GM19467 (cell line): Measurements from ENCODE around the gene HSD17B3.
"Not testable (repeated sequence)": the region's sequence is repeated elsewhere in the genome, so short reads cannot be mapped to it uniquely, and the experiment has no call there.

Experiments
- ATAC-seq: cut with Tn5 transposase; IDR thresholded peaks from one replicate; pipeline ENCODE4 v1.9.1; 2021; ENCODE audit warnings: mild to moderate bottlenecking, moderate library complexity; ENCODE audit not compliant: unreplicated experiment

Gene HSD17B3

DNA sequence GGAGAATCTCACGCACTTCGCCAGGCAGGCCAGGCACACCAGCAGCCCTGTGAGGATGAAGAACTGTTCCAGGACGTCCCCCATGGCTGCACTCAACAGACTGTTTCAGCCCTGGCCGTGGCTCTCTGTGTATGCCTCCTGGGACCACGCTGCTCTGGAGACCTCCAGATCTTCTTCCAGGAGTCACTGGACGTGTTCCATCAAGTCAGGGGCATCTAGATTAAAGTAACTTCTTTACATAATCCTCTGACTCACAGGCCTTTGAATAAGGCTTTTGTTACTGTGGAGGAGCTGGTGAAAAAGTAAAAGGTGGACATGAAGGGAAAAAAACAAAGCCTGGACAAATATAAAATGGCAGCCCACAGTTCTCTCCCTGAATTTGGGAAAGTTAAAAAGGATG, at the start of gene HSD17B3:
Gene HSD17B3, minus strand, starts transcription at position 156 of the 400 bp plus-strand sequence. Its CDS starts 72 bp downstream, at position 84.
- no peak for ATAC-seq

DNA sequence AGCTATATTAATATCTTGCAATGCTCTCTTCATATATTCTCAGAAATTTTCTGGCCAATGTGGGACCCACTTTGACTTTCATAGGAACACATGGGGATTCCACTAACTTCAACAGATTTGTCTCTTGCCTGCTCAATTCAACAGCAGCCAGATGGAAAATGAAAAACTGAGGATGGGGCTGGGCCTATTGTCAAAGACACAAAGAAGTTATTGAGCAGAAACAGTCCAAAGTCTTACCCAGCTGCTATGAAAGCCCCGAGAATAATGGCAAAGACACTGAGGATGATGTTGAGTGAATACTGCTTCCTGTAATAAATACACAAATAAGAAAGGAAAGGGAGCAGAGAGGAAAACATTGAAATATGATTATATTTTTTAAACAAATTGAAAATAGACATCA, 48.9 kb upstream of the HSD17B3 start:
- no peak for ATAC-seq

DNA sequence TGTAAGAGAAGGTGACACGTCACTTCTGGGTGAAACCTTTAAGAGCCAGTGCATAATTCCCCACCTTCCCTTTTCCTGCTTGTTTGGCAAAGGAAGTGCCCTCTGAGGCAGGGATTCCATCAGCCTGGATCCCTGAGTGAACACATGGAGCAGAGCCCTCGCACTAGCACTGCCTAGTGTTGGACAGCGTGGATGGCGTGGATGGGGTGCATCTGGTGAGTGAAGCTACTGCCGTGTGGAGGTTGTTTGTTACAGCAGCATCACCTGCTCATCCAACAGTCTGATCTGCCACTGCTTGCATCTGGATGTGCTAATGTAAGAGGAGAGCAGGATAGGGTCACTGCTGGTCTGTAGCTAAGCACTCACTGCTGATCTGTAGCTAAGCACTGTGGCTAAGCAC, 46.3 kb upstream of the HSD17B3 start:
- no peak for ATAC-seq

DNA sequence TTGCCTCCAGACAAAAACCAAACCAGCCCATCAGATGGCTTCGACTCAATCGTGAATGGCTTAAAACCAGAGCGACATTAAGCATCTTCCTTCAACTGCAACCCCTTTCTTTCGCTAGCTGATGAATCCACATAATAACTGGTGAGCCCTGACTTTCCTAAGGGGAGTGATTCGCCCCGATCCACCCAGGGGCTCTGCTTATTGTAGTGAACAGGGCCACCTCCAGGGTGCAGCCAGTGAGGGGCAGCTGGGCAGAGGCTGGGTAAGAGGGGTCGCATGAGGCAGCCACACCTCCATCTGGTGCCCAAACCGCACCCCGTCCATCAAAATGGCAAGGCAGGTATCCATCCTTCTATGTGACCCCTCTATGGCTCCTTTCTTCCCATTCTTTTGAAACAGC, 43.6 kb upstream of the HSD17B3 start:
- ATAC-seq = no peak

DNA sequence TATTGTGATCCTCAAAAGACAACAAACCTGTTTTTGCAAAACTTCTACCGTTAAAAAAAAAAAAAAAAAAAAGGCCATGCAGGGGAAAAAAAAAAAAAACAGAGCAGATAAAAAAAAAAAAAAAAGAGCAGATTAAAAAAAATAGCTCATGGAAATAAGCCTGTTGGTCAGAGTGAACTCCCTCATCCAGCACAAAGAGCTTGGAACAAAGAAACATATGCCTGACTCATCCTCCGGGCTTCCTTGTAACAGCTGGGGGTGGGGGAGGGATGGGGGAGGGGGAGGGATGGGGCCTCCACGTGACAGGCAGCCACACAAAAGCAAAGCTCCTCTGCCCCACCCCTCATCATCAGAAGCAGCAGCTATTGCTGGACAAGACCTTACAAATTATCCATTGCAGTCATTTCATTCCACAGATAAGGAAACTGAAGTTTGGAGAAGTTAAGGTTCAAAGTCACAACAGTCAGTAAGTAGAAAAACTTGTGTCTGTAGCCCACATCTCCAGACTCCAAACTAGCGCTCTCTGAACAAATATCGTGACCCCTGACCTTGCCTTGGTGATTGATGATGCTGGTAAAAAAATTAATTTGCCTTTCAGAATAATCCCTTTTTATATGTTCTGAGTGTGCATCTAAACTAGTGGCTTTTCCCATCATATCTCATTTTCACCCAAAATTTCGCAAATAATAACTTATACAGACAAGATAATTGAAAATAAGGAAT, 42.6 kb upstream of the HSD17B3 start:
- ATAC-seq = no peak

DNA sequence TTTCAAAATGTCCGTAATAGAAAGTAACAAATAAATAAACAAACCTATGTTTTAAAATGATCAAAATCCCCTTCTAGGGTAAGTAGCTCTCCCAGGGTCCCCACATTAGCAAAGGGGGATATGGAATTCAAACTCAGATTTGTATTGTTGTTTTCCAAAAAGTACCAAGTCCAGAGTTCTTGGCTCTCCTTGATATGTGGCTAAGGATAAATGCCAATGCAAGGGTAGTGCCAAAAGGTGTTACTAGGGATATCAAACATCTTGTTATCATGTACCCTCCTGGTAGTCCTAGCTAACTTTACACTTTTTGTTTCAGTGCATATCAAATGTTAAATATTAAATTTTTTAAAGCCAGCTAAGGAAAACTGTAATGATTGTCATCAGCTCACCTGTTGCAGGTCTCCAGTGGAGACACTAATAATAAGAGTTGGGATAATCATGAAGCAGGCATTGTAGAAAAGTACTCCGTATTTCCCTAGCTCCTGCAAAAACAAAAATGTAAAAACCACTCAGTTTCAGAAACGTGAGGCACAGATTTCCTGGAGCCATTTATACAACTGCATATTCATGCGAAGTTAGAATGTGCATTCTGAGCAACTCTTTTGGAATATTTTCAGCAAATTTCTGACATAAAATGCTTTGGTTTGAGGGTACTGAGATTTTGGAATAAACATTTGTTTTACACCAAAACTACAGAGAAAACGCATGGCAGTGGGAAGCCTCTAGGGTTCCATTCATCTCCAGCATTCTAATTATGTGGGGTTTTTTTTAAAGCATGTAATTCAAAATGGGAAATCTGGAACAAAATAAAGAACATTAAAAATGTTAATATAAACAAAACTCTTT, 41.8 kb upstream of the HSD17B3 start:
- ATAC-seq = no peak

DNA sequence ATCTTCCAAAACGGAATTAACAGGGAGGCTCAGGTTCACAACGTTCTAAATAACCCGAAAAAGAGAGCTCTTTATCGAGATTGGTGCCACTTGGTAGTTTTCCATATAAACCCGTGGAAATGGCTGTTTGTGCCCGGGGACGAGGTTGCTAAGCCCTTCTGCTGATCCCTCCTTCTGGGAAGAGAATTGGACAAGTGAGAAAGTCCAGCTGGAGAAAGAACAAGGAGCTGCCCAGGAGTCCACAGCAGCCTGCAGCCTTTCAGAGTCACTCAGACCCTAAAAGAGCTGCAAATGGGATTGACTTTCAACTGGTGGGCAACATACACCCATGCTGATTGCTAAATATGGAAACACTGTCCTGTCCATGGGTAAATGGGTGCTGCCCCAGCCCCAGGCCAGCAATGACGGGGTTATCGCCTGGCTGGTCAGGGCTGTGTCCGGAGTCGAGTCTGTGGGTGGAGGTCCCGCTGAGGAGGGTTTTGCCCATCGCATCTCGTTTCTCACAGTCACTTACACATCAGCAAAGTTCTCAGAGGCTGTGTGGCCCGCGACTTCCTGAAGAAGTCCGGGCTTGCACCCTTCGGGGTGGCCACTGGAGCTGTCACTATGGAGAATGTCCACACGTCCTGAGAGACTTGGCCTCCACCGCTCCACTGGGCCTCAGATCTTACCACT, 40.7 kb upstream of the HSD17B3 start:
- no peak for ATAC-seq

DNA sequence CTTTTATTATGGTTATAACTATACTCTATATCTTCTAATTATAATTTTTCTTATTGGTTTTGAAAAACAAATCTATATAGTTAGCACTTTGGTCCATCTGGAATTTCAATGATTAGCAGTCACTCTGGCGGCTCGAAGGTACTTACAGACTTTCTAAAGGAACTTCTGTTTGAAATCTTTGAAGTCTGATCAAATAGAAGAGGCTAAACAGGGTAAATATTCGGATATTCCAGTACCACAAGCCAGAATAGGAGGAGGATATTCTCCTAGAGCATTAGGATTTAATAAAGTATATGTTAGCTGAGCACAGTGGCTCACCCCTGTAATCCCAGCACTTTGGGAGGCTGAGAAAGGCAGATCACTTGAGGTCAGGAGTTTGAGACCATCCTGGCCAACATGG, 38.7 kb upstream of the HSD17B3 start:
- ATAC-seq = no peak

DNA sequence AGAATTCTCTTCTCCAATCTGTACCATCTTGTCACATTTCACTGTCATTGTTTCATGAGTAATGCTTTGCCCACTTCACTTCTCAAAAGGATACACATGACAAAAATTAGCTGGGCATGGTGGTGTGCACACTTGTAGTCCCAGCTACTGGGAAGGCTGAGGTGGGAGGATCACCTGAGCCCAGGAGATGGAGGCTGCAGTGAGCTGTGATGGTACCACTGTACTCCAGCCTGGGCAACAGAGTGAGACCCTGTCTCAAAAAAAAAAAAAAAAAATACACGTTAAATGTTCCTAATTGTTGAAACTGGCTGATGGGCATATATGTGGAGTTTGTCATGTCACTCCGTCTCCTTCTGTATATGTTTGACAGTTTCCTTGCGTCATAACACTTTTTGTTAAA, 36.3 kb upstream of the HSD17B3 start:
- ATAC-seq = no peak

DNA sequence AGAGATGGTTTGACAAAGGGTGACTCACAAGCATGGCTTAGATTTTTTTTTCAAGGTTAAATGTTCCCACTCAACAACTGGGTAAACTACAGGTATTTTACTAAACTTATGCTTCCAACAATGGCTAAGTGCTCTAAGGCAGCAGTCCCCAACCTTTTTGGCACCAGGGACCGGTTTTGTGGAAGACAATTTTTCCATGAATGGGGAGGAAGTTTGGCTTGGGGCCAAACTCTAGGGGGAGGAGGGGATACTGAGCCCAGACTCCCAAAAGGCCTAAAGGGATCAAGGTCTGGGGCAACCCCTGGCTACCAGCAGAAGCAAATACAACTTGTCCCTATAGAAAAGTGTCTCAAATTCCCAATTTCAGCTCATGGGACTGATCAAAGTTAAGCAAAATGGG, 32.0 kb upstream of the HSD17B3 start:
- no peak for ATAC-seq

DNA sequence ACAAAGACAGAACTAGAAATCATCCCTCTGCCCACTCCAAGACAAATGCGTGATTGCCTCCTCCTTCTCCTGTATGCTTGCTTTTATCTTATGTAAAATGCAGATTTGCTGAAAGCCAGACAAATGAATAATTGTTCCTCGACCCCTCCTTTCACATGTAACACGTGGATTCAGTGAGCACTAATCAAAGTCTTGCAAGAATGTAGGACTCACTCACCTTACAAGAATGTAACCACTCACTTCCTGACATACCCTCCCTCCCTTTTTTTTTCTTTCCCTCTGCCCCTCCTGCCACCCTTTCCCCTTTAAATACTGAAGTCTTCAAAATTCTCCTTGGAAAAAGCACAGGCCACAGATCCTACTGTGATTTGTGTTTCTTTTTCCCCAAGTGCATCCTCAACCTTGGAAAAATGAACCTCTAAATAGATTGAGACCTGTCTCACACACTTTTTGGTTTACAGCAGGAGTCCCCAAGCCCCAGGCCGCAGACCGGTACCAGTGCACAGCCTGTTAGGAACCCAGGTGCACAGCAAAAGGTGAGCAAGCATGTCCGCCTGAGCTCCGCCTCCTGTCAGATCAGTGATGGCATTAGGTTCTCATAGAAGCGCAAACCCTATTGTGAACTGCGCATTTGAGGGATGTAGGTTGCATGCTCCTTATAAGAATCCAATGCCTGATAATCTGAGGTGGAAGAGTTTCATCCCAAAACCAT, 29.4 kb upstream of the HSD17B3 start:
- ATAC-seq = no peak

DNA sequence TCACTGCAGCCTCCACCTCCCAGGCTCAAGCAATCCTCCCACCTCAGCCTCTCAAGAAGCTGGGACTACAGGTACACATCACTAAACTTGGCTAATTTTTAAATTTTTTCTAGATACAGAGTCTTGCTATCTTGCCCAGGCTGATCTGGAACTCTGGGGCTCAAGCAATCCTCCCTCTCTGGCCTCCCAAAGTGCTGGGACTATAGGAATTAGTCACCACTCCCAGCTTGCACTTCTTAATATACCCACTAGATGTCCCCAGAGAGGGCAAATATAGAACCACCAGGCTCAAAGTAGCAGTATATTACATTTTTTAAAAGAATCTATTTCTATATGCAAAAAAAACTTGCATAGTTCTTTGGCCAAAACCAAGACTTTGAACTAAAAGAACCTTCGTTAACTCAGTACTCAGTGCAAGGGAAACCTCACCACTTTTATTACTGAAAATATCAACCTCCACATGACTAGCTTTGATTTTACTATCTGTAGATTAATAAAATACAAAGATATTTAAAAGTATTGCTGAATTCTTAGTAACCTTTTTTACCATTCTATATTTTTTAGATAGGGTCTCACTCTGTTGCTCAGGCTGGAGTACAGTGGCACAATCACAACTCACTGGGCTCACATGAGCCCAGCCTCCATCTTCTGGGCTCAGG, 25.8 kb upstream of the HSD17B3 start:
- no peak for ATAC-seq

DNA sequence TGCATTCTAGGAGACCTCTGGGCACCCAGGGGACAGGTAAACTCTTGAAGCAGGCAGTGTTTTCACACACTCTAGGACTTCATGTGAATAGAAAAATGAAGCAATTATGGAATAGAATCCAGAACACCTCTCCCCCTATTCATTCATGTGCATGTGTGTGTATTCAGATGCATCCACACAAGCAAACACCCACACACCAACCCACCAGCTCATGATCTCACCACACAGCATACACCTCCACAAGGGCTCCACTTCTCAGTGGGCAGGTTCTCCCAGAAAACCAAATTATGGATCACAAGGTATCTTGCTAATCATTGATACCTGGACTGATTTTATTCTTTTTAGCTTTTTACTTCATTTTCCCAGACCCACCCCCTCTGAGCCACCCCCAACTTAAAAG, 21.2 kb upstream of the HSD17B3 start:
- ATAC-seq = no peak

DNA sequence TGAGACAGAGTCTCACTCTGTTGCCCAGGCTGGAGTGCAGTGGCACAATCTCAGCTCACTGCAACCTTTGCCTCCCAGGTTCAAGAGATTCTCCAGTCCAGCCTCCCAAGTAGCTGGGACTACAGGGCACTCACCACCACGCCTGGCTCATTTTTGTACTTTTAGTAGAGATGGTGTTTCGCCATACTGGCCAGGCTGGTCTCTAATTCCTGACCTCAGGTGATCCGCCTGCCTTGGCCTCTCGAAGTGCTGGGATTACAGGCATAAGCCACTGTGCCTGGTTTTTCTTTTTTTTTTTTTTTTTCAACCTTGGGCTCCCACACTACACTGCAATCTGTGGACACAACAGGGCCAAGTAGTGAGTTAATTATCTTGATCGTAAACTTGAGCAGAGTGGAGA, 20.8 kb upstream of the HSD17B3 start:
- not testable (repeated sequence) for ATAC-seq

DNA sequence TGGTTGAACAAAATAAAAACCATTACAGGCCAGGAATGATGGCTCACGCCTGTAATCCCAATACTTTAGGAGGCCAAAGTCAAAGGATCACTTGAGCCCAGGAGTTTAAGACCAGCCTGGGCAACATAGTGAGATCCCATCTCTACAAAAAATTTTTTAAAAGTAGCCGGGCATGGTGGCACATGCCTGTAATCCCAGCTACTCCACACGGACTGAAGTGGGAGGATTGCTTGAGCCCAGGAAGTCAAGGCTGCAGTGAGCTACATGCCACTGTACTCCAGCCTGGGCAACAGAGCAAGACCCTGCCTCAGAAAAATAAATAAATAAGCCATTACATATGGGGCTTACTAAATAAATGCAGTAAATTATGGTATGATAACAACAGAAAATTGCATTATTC, 20.2 kb upstream of the HSD17B3 start:
- ATAC-seq = not testable (repeated sequence)

DNA sequence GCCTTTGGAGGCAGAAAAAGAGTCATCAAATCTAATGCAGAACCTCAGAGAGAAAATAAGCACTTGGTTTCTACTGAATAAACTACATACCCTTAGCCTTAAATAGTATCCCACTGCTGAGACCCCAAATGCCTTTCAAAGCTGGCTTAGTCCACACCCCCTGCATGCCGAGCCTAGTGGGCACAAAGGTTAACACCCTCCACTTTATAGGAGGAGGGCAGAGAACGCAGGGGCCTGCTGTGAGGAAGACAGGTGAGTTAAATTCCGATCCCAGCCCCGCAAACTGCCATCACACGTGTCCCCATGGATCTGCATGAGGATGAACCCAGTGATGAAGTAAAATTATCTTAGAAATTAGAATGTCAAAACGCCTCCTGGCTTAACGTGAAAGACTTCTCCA, 19.5 kb upstream of the HSD17B3 start:
- ATAC-seq = no peak

DNA sequence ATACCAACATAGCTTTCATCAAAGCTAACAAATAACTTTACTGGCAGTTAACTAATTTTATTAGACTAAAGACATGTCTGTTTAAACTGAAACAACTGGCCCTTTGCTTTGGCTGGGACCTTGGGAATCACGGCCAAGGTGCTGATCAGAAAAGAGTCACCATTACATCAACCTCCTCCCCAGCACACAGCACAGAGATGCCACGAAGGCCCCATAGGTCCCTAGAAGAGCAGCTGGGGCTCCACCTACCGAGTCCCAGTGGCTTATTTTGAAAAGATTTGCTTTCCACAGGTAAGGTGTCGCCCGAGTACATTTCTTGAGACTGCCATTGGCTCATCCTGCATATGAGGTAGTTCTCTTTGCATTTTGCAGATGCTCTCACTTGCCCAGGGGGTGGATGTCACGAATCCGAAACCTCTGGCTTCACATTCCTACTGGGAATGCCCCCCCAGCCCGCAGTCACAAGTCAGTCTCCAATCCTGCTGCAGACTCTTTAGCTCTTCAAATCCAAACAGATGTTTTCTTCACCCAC, 18.8 kb upstream of the HSD17B3 start:
- no peak for ATAC-seq

DNA sequence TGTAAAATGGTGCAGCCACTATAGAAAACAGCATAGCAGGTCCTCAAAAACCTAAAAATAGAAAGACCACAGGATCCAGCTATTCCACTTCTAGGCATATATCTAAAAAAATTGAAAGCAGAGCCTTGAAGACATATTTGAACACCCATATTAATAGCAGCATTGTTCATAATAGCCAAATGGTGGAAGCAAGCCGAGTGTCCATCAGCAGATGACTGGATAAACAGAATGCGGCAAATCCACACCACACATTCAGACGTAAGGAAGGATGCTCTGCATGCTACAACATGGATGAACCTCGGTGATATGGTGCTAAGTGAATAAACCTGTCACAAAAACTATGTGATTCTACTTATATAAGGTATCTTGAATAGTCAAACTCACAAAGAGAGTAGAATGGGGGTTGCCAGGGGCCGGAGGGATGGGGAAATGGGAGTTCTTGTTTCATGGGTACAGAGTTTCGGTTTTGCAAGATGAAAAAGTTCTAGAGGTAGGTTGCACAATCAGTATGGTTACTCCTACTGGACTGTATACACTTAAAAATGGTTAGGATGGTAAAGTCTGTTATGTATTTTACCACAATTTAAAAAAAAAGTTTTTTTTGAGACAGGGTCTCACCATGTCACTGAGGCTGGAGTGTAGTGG, 17.1 kb upstream of the HSD17B3 start:
- no peak for ATAC-seq

DNA sequence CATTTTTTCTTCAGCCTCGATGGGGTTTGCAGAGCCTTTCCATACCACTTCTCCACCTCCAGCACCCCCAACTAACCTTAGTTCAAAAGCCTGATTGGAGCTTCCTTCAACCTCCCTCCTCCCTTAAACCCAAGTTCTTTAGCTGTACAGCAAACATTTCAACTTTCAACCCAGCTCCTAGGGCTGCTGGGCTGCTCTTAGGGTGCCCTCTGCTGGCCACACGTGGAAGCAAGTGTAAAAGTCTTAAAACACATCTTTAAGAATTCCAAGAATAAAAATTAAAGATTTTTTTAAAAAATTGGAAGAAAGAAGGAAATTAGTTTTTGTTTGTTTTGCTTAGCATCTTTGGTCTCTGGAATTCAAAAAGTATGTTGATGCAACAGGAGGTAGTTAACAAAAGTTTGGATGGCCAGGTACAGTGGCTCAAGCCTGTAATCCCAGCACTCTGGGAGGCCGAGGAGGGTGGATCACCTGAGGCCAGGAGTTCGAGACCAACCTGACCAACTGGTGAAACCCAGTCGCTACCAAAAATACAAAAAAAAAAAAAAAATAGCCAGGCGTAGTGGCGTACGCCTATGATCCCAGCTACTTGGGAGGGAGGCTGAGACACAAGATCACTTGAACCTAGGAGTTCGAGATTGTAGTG, 15.5 kb upstream of the HSD17B3 start:
- ATAC-seq = no peak
